Left renal cortex interstitium (tissue), 4 donors: ENCODE measurements around the gene SELP. TPM values are rescaled to one million over a fixed set of nuclear protein-coding genes. Genes with fewer than 3 reads are reported as not detected.
"Not testable (repeated sequence)": the region's sequence is repeated elsewhere in the genome, so short reads cannot be mapped to it uniquely, and the experiment has no call there.

Experiments used
- DNase-seq, 4 donors: peaks; one replicate each; pipeline ENCODE4 v3.0.0-alpha.2; 2013; ENCODE audit warnings: low read depth in 4 of 4, low spot score in 2 of 4, missing footprints in 1 of 4
- polyA plus RNA-seq, 4 donors: library from polyadenylated mRNA; unstranded; fragments of 120-200 nt; gene quantifications; one replicate each; pipeline ENCODE4 v1.2.1, GENCODE V29; 2013; ENCODE audit not compliant: insufficient read length in 4 of 4

SELP gene
- 1 to 10 TPM; 3.6 to 8.8 (median 5.7) TPM for polyA plus RNA-seq

- no peak for DNase-seq
Observed at GRCh38 chr1:169630006-169630405, at the start of gene SELP. Gene SELP (minus strand): TSS chr1:169630124. CDS start chr1:169630074, 50 bp downstream.

- no peak for DNase-seq
Observed at GRCh38 chr1:169679692-169680091, 49.8 kb upstream of the SELP start.

- DNase-seq, result no peak
Observed at GRCh38 chr1:169676001-169676400, 46.1 kb upstream of the SELP start.

- DNase-seq, result no peak
Observed at GRCh38 chr1:169670836-169671235, 40.9 kb upstream of the SELP start.

GRCh38 chr1:169670244-169670643 is 40.3 kb upstream of the SELP start:
- not testable (repeated sequence) for DNase-seq

GRCh38 chr1:169667699-169668596 is 38.0 kb upstream of the SELP start:
- DNase-seq, result not testable (repeated sequence)

- DNase-seq, result not testable (repeated sequence)
Observed at GRCh38 chr1:169667227-169667639, 37.3 kb upstream of the SELP start.

GRCh38 chr1:169662680-169663079 is 32.8 kb upstream of the SELP start:
- not testable (repeated sequence) for DNase-seq

GRCh38 chr1:169661066-169661465 is 31.1 kb upstream of the SELP start:
- DNase-seq, result not testable (repeated sequence)

GRCh38 chr1:169658777-169659176 is 28.9 kb upstream of the SELP start:
- not testable (repeated sequence) for DNase-seq

GRCh38 chr1:169653873-169654272 is 23.9 kb upstream of the SELP start:
- DNase-seq, result no peak

GRCh38 chr1:169651035-169651434 is 21.1 kb upstream of the SELP start:
- DNase-seq, result no peak

- DNase-seq, result no peak
Observed at GRCh38 chr1:169650551-169650950, 20.6 kb upstream of the SELP start.

- DNase-seq, result no peak
Observed at GRCh38 chr1:169648709-169649108, 18.8 kb upstream of the SELP start.

GRCh38 chr1:169648187-169648586 is 18.3 kb upstream of the SELP start:
- DNase-seq, result no peak

- no peak for DNase-seq
Observed at GRCh38 chr1:169647512-169647911, 17.6 kb upstream of the SELP start.

- DNase-seq, result no peak
Observed at GRCh38 chr1:169644297-169644696, 14.4 kb upstream of the SELP start.

- DNase-seq, result no peak
Observed at GRCh38 chr1:169634877-169635276, 5.0 kb upstream of the SELP start.

- DNase-seq, result no peak
Observed at GRCh38 chr1:169634145-169634544, 4.2 kb upstream of the SELP start.

GRCh38 chr1:169631249-169631648 is 1.3 kb upstream of the SELP start:
- no peak for DNase-seq

- DNase-seq, result no peak
Observed at GRCh38 chr1:169624912-169625311, 5.0 kb downstream of the SELP start.

GRCh38 chr1:169624122-169624521 is 5.8 kb downstream of the SELP start:
- DNase-seq, result no peak
